Activated T-helper 1 cell treated with Interleukin-2 at 50 U/mL for 16 hours (primary cell): ENCODE measurements around the gene ELP5.

Experiments
- DNase-seq: peaks from one replicate; pipeline ENCODE4 v3.0.0-alpha.2; 2020; ENCODE audit warnings: low read depth

The ELP5 gene

DNA sequence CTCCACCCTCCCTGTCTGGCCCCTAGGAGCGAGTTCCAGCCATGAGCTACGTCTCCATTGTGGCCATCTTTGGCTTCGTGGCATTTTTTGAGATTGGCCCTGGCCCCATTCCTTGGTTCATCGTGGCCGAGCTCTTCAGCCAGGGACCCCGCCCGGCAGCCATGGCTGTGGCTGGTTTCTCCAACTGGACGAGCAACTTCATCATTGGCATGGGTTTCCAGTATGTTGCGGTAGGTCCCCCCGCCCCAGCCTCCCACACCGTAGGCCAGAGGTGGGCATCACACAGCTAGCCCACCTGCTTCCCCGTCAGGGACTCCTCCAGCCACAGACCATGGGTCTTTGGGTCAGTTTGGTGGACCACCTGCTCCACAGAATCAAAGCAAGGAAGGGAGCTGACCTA, 33.7 kb downstream of the ELP5 start:
- no peak for DNase-seq

DNA sequence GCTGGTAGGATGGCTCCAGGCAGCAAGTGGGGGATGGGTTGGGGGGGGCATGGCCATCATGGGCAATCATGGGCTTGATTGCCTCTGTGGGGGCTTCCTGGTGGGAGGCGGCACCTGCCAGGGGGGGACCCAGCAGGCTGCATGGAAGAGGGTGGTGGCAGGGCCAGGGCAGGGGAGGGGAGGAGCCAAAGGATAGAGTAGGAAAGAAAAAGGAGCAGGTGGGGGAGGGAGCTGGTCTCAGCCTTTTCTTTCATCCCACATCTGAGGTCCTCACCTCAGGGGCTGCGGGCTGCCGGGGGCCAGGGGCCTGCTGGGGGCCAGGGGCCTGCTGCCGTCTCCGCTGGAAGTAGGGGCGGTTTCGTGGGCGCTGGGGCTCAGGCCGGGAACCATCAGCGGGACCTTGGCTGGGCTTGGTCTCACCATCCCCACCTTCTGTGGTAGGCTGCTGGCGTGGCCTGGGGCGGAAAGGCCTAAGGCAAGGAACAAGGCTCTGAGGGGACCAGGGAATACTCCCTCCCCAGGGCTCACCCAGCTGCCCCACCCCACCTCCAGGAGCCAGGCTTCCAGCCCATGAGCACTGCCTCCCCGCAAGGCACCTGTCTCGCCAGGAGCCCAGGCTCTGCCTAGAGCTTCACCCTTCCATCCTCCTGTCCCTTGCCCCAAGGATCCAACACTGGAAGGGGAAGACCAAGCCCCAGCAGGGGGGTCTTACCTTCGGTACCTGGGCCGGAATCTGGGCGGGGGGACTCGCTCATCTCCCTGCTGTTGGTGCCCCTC, 37.4 kb downstream of the ELP5 start:
- DNase-seq = no peak

DNA sequence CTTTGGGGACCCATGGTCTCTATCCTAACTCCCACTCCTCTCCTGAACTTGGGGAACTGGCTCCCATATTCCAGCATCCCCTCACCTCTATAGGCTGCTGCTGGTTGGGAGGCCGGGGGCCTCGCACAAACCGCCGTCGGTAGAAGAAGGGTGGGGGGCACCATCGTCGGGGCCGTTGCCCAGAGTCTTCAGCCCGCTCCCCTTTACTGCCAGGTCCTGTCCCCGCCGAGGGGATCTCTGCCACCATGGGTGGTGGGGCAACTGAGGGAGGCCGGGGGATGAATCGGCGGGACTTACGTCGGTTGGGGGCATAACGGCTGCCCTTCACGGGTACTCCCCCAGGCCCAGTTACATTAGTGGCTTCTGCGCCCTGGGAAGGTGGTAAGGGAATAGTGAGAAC, 38.2 kb downstream of the ELP5 start:
- DNase-seq = no peak

DNA sequence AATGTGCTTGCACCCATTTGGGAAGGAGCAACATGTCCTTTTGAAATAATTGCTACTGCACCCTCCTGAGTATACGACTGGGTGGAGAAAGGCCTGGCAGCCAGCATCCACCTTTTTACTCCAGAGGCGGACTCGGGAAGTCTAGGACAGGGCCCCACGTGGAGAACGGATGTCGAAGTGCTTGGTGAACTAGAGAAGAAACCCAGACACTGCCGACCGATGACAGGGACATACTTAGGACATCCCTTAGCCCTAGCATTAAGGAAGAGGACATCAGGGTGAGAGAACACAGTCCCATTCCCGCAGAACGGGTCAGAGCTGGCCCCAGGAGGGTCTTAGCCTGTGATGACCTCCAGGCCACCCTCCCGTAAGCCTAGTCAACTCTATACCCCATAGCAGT, 38.7 kb downstream of the ELP5 start:
- DNase-seq = no peak

DNA sequence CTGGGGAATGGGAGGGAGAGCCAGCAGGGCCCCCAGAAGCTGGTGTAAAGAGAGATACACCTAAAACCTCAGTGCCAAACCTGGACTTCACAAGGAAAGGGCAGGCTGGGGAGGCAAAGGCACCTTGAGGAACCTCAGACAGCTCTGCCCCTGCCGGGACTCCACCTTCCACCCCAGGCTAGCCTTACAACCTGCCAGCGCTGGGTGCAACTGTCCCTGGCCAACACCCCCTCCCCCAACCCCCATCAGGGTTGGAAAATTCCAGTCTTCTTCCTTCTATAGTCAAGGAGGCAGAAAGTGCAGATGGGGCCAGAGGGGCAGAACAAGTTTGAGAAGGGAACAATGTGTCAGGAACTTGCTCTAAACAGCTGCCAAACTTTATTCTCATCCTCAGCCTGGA, 40.2 kb downstream of the ELP5 start:
- DNase-seq = no peak

DNA sequence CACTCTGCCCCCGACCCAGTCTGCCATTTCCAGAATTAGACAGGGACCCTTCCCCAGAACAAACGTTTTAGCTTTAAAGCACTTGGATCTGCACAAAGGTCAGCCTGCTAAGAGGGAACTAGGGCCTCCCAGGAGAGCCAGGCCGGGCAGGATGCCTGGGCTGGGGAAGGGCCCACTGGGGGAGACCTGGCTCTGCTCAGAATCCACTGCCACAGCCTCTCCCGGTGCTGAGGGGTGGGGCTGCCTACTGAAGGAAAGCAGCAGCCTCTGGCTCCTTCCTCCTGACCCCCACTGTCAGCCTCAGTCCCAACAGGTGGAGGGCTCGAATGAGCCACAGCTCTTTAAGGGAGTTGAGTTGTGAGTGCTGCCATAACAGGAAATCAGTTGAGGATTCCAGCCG, 40.7 kb downstream of the ELP5 start:
- no peak for DNase-seq

DNA sequence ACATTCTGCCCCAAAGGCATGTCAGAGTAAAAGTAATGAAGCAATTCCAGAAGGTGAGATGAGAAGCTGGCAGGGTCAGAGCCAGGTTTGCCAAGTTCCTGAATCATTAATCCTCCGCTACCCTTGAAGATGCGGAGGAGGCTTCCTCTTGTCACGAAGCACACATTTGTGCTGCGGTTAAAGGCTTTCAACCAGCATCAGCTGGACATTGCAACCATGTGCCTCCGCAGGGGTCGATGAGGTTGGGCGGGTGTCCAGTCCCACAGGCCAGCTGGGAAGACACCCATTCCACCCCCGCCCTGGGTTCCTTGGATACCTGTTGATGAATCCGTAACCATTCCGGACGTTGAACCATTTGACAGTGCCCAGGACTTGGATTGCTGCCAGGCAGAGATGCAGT, 41.1 kb downstream of the ELP5 start:
- no peak for DNase-seq

DNA sequence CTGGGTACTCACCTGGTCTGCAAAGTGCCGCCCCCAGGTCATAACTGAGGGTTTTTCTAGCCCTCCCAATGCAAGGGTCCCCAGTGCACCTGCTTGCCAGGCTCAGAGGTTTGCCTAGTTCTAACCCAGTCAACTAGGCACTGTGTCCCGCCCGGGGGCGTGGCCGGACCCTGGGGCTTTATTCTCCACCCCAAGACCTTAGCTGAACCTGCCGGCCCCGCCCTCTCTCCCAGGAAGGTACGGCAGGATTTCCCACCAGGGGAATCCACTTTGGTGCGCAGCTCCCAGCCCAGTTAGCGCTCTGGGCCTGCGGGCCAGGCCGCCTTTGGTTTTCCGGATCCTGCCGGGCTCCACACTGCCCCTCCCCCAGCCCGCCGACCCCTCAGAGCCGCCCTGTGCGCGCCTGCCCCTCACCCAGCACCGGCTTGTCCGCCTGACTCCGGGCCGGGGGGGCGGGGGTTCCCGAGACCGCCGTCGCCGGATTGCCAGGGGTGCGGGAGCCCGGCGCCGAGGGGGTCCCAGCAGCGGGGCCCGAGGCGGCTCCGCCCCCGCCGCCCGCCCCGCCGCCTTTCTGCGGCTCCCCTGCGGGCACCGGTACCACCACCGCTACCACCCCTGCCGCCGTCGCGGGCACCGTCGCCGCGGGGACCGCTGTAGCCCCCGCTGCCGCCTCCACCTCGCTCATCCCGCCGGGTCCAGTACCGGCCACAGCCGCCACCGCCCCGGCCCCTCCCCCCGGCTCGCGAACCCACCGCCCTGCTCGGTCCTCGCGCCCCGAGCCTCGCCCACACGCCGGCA, 42.0 kb downstream of the ELP5 start:
- no peak for DNase-seq

DNA sequence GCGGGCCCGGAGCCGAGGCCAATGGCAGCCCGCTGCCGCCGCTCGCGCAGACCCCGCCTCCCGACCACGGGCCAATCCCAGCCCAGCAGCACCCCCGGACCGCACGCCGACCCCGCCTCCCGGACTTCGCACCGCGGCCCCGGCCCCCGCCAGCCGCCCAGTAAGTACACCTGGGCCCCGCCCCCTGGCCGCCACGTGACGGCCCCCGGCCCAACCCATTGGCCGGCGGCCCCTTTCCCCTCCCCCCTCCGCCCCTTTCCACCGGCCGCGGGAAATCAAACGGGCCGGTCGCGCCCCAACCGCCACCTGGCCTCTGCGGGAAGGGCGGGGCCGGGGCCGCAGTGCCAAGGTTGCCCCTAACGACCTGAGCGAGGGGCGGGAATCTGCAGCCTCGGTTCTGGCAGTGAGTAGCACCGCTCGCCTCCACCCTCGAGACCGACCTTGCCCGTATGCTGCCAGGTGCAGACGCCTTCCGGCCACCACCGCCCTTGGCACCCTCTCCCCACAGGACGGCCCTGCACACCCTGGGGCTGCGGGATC, 42.7 kb downstream of the ELP5 start, which contains the start of gene YBX2:
TSS of gene YBX2 (minus strand) at position 26 of the 540 bp plus-strand sequence. CDS start 139 bp downstream, outside the sequence.
- peak; percentile 51 for DNase-seq

DNA sequence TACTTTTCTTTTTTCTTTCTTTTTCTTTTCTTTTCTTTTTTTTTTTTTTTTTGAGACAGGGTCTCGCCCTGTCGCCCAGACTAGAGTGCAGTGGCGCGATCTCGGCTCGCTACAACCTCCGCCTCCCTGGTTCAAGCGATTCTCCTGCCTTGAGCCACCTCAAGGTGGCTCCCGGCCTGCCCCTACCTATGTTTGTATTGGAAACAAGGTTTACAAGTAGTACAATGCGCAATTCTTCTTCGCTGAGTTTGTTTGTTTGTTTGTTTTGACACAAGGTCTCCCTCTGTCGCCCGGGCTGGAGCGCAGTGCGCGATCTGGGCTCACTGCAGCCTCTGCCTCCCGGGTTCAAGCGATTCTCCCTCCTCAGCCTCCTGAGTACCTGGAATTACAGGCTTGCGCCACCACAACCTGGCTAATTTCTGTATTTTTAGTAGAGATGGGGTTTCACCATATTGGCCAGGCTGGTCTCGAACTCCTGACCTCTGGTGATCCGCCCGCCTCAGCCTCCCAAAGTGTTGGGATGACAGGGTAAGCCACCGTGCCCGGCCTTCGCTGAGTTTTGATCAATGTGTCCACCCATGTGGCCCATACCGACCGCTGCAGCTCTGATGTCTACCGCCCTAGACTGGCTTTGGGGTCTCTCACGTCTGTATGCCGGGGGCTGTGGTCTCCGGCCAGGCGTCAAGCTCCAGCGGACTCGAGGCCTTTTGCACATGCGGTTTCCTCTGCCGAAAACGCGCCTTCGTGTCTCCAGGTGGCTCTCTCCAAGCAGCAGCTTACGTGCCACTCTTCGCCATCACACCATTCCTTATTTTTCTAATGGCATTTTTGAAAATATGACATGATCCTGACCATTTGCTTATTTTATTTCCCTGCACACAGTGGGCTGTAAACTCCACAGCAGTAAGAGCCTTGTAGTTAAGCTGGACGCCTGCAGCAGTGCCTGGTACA, 43.5 kb downstream of the ELP5 start:
- no peak for DNase-seq

DNA sequence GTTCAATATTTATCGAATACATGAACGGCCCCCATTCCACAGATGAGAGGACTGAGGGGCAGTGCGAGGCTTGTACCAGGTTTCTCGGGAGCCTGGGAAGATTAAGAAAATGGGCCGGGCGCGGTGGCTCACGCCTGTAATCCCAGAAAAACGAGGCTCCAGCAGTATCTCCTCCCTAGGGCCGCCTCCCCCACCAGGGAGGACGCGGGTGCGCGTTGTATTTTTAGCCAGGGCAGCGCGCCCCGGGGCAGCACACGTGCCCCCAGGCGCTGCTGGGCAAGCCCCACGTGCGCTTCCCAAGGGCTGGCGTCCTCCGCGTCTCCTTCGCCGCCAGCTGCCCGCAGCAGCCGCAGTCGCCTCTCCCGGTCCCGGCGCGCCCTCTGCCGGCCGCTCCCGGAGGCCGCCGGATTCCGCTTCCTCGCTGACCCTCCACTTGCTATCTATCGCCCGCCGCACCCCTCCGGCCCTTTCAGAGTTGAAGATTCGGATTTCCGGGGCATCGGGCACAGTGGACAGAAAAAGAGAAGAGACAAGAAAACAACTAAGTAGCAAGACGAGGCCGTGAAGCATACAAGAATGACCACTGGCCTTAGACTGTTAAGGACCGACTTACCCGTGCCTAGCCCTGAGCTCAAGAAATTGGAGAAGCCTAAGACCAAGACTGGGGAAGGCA, 44.3 kb downstream of the ELP5 start:
- DNase-seq = peak; percentile 53

DNA sequence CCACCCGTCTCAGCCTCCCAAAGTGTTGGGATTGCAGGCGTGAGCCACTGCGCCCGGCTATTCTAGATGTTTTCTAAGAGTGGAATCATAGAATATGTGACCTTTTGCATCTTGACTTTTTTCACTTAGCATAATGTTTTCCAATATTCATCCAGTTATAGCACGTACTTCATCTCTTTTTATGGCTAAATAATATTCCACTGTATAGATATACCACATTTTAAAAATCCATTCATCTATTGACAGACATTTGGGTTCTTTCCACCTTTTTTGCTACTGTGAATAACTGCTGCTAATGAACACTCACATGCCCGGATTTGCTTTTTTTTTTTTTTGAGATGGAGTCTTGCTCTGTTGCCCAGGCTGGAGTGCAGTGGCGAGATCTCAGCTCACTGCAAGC, 52.2 kb downstream of the ELP5 start:
- no peak for DNase-seq

DNA sequence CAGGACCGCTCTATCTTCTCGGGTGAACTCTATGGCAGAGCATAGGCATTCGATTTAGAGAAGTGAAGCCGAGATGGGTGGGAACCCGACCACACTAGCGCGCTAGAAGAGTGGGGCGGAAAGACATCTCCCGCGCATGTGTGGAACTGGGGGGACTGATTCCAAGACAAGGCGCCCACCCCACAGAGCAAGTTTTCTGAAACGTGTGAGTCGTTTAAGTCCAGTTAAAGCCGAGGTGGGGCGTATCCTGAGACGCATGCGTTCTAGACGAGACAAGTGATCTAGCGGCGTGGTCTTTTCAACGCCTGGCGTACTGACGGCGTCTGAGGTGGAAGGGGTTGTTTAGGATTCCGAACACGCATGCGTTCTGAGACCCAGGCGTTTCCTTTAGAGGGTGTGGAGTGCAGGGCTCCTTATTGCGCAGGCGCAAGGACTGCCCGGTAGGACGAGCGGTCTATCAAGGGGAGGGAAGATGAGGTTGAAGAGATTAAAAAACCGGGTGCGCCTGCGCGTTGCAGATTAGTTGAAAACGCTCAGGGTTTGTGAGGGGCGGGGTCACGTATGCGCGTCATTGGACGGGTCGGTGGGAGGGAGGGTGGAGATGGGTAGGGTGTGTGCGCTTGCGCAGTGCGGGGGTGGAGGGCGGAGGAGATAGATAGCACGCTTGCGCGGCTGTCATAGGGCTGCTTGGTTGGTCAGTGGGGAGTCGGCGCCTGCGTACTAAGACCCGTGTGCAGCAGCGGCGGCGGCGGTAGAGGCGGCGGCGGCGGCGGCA, 55.1 kb downstream of the ELP5 start, which contains the start of gene EIF5A:
TSS of gene EIF5A (plus strand) at position 718 of the 775 bp plus-strand sequence. CDS start 2,008 bp downstream, outside the sequence.
- DNase-seq = peak; percentile 100

DNA sequence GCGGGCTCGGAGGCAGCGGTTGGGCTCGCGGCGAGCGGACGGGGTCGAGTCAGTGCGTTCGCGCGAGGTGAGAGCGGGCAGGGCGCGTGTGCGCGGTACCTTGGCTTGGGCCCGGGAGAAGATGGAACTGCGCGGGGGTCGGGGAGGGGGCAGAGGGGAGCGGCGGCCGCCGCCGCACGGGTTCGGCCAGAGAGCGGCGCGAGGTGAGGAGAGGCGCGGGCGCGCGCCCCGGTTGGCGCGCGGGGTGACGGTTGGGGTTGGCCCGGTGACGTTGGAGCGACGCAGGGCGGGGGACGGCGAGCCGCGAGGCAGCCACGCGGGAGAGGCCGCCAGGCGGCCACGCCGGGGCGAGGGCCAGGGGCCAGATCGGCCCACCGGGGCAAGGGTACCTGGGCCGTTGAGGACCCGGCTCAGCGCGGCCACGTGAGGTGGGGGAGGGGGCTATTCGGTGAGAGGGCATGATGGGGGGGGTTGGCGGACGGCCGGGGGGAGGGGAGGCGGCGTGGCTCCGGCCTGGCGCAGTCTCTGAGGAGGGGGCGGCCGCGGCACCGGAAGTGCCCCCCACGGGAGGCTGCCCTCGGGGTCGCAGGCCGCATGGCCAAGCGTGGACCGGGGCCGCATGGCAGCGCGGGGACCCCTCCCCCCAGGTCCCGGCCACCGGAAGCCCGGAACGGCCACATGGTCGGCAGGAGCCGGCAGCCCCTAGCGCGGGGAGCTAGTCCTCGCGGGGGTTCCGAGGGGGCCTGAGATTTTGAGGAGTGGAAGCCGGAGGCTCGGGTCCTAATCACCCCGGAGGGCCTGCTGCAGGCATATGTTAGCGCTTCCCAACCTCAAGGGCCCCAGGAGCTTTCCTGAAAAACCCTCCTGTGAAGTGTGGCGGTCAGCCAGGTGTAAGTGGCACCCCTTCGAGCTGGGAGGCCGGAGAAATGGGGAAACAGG, 55.9 kb downstream of the ELP5 start:
- DNase-seq = peak; percentile 45

DNA sequence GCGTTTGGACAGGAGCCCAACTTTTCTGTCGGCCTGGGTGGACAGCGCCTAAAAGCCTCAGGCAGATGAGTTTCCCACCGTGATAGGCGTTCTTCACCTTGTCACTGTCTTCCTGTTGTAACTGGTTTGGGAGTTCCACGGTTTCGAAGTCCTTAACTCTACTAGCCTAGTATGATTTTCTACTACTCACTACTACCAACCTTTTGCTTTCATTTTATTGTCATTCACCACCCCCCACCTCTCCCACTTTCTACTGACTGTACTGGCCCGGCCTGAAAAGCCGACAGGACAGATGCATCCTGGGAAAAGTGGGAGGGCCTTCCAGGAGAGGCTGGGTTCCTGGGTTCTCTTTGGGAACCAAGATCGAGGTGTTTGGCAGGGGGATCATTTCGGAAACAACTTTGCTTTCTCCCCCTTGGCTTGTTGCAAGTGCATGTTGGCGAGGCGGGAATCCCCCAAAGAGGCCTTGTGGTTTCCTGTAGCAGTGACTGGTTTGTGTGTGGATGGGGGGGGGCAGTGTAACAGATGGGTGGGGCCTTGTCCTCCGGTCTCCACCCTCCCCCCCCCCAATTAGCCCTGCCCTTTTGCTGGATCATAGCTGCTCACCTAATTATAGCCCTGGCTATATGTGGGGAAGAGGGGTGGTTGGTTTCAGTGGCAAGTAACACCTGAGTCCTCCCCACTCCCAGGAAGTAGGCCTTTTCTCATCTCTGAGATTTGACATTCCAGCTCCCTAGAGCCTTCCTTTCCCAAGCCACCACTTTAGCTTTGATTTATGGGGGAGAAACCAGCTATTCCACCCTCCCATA, 56.8 kb downstream of the ELP5 start:
- DNase-seq = peak; percentile 75
